Lower leg skin (tissue), 3 donors: ENCODE measurements around the gene KNCN.

Source experiments
- POLR2A ChIP-seq, 2 donors: fragments of 450-650 bp; IDR thresholded peaks; one replicate each; pipeline ENCODE4 v1.6.1; 2016 to 2017; ENCODE audit warnings: antibody characterized with exemption in 2 of 2, mild to moderate bottlenecking in 1 of 2, moderate library complexity in 1 of 2
- TF ChIP-seq, protein P1 (sequence below), 3 donors: fragments of 450-650 bp; IDR thresholded peaks; one replicate each; pipeline ENCODE4 v1.5.1; 2016; ENCODE audit warnings: antibody characterized with exemption in 3 of 3, mild to moderate bottlenecking in 3 of 3, moderate library complexity in 2 of 3

DNA sequence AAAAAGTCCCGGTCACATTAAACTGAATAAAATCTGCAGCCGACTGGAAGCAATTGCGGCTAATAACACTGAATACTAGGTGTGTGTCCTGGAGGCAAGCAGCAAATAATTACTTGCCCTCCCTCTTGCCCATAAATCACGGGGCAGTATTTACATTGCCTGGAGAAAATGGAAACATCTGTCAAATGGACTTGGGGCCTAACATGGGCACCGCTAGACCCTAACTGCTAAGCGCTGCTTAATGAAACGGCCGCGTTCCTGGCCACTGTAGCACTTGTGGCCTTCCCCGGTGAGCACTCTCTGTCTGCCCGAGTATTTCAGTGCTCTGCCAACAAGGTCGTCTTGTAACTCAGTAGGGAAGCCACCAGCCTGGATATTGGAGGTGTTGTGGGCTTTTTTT lies 23.9 kb upstream of the KNCN start:
- TF ChIP-seq, protein P1, sequence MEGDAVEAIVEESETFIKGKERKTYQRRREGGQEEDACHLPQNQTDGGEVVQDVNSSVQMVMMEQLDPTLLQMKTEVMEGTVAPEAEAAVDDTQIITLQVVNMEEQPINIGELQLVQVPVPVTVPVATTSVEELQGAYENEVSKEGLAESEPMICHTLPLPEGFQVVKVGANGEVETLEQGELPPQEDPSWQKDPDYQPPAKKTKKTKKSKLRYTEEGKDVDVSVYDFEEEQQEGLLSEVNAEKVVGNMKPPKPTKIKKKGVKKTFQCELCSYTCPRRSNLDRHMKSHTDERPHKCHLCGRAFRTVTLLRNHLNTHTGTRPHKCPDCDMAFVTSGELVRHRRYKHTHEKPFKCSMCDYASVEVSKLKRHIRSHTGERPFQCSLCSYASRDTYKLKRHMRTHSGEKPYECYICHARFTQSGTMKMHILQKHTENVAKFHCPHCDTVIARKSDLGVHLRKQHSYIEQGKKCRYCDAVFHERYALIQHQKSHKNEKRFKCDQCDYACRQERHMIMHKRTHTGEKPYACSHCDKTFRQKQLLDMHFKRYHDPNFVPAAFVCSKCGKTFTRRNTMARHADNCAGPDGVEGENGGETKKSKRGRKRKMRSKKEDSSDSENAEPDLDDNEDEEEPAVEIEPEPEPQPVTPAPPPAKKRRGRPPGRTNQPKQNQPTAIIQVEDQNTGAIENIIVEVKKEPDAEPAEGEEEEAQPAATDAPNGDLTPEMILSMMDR (IDR thresholded peaks at IDR 0.05), result no peak
- no peak for TF ChIP-seq POLR2A (IDR thresholded peaks at IDR 0.05)
